ENCODE data around the gene ELFN1.

The ELFN1 gene

GRCh38 chr7:1669954-1670893, at the start of gene ELFN1:
Gene ELFN1 (plus strand): TSS chr7:1670277. CDS start chr7:1744597, 74,320 bp downstream.
- no peaks in the 10 kb centered on the region for H3K36me3 ChIP-seq (ENCODE audit: insufficient read depth, low read depth, low read length)
- H3K9ac ChIP-seq (ENCODE audit: low read depth, low read length), result no peak within 1 kb of the TSS
- H3K27me3 ChIP-seq (ENCODE audit: insufficient read depth, low read length), result peaks cover 67% of the 10 kb centered on the region
- peak within 1 kb of the TSS; percentile 59; the same call in 1 of the 2 replicates for H3K4me3 ChIP-seq (ENCODE audit: low read length)
- H3K27ac ChIP-seq (ENCODE audit: low read length), result no peak within 1 kb of the TSS
- peaks cover 4% of the 10 kb centered on the region; the same call in 1 of the 2 replicates for H3K4me1 ChIP-seq (ENCODE audit: insufficient read depth, low read length)
- H3K9me3 ChIP-seq (ENCODE audit: insufficient read depth, low read depth, low read length), result no peaks in the 10 kb centered on the region

- Histone ChIP-seq H3K9me3 (ENCODE audit: insufficient read depth, low read depth, low read length) (no peaks in the 10 kb centered on the region), H3K27ac (ENCODE audit: low read length) (no peak overlapping the region), H3K27me3 (ENCODE audit: insufficient read depth, low read length) (no peaks in the 10 kb centered on the region), H3K9ac (ENCODE audit: low read depth, low read length) (no peak overlapping the region), H3K4me3 (ENCODE audit: low read length) (no peak overlapping the region), H3K4me1 (ENCODE audit: insufficient read depth, low read length) (no peaks in the 10 kb centered on the region), H3K36me3 (ENCODE audit: insufficient read depth, low read depth, low read length) (no peaks in the 10 kb centered on the region)
Observed at GRCh38 chr7:1620835-1621234, 49.2 kb upstream of the ELFN1 start.

- Histone ChIP-seq H3K36me3 (ENCODE audit: insufficient read depth, low read depth, low read length) (no peaks in the 10 kb centered on the region), H3K9ac (ENCODE audit: low read depth, low read length) (no peak overlapping the region), H3K4me1 (ENCODE audit: insufficient read depth, low read length) (no peaks in the 10 kb centered on the region), H3K27me3 (ENCODE audit: insufficient read depth, low read length) (no peaks in the 10 kb centered on the region), H3K4me3 (ENCODE audit: low read length) (no peak overlapping the region), H3K9me3 (ENCODE audit: insufficient read depth, low read depth, low read length) (no peaks in the 10 kb centered on the region), H3K27ac (ENCODE audit: low read length) (no peak overlapping the region)
Observed at GRCh38 chr7:1621718-1622117, 48.4 kb upstream of the ELFN1 start.

DNA sequence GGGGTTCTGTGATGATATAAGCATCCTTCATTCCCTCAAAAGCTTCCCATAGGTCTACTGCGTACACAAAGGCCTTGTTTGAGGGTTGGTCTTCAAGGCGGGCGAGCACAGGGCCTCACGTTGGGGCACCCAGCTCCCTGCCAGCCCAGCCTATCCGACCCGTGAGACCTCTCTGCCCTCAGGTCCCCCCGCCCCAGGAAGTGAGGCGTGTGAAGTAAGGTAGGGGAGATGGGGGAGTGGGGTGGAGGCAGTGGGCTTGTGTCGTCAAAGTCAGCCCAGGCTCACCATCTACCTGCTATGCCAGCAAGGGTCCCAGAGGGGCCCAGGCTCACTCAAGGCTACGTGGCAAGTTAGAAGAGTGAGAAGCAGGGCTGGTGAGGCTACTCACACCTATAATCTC, 47.6 kb upstream of the ELFN1 start:
- no peaks in the 10 kb centered on the region for H3K27me3 ChIP-seq (ENCODE audit: insufficient read depth, low read length)

DNA sequence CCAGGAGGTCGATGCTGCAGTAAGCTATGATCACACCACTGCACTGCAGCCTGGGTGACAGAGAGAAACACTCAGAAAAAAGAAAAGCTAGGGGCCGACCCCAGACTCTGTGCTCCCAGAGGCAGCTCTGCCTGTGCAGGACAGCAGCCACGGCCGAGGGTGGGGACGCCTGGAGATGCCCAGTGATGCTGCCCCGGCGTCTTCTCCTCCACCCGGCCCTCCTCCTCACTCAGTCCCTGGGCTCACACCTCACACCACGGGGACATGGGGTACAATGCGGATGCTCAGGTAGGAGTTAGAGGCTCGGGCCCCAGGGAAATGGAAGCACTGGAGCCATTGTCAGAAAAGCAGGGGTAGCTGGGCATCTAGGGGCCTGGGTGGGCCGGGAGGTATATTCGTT, 46.3 kb upstream of the ELFN1 start:
- H3K27me3 ChIP-seq (ENCODE audit: insufficient read depth, low read length), result no peaks in the 10 kb centered on the region
- H3K4me3 ChIP-seq (ENCODE audit: low read length), result no peak overlapping the region
- no peaks in the 10 kb centered on the region for H3K36me3 ChIP-seq (ENCODE audit: insufficient read depth, low read depth, low read length)
- no peak overlapping the region for H3K9ac ChIP-seq (ENCODE audit: low read depth, low read length)
- no peaks in the 10 kb centered on the region for H3K9me3 ChIP-seq (ENCODE audit: insufficient read depth, low read depth, low read length)
- no peak overlapping the region for H3K27ac ChIP-seq (ENCODE audit: low read length)
- H3K4me1 ChIP-seq (ENCODE audit: insufficient read depth, low read length), result no peaks in the 10 kb centered on the region

More for the DNA sequence above, 47.6 kb upstream of the ELFN1 start:
- Histone ChIP-seq H3K4me1 (ENCODE audit: insufficient read depth, low read length) (no peaks in the 10 kb centered on the region), H3K27ac (ENCODE audit: low read length) (no peak overlapping the region), H3K4me3 (ENCODE audit: low read length) (no peak overlapping the region), H3K9me3 (ENCODE audit: insufficient read depth, low read depth, low read length) (no peaks in the 10 kb centered on the region), H3K36me3 (ENCODE audit: insufficient read depth, low read depth, low read length) (no peaks in the 10 kb centered on the region), H3K9ac (ENCODE audit: low read depth, low read length) (no peak overlapping the region)

DNA sequence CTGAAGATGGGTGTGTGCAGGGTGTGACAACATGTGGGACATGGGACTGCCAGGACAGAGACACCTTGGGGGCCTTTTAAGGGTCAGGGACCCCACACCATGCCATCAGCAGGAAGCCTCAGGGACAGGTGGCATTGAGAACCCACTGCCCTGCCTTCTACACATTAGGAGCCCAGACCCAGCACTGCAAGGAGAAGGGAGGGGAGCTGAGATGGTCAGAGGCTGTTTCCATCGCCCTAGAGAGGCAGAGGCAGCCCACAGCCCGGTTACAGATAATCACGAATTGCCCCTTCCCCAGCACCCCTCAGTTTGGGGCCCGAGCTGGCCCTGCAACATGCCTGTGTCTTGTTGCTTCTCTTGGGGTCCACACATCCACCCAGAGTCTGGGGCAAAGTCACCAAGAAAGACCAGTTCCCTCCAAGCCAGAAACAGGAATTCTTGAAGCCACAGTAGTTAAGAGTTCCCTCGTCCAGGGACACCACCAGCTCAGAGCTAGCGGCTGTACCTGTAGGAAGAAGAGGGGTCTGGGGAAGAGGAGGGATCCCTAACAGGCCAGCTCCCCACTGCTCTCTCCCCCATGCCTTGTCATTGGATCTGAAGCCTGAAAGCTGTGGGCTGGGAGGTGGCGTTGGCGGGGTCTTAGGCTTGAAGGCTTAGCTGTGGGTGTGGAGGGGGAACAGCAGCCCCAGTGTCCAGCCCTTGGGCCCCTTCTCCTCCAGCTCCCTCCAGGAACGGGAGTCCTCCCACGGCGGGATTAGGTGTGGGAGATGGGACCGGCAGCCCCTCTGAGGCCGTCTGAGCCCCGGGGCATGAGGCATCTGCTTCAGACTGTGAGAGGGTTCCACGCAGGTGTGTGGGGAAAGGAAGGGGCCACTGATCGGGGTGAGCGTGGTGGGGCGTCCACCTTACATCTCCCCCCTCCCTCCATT, 44.8 kb upstream of the ELFN1 start:
- no peaks in the 10 kb centered on the region for H3K27me3 ChIP-seq (ENCODE audit: insufficient read depth, low read length)
- H3K4me1 ChIP-seq (ENCODE audit: insufficient read depth, low read length), result no peaks in the 10 kb centered on the region
- no peak overlapping the region for H3K27ac ChIP-seq (ENCODE audit: low read length)
- H3K4me3 ChIP-seq (ENCODE audit: low read length), result no peak overlapping the region
- no peaks in the 10 kb centered on the region for H3K9me3 ChIP-seq (ENCODE audit: insufficient read depth, low read depth, low read length)
- H3K9ac ChIP-seq (ENCODE audit: low read depth, low read length), result no peak overlapping the region
- H3K36me3 ChIP-seq (ENCODE audit: insufficient read depth, low read depth, low read length), result no peaks in the 10 kb centered on the region

- no peak overlapping the region for H3K4me3 ChIP-seq (ENCODE audit: low read length)
- H3K27ac ChIP-seq (ENCODE audit: low read length), result no peak overlapping the region
- H3K36me3 ChIP-seq (ENCODE audit: insufficient read depth, low read depth, low read length), result no peaks in the 10 kb centered on the region
Observed at GRCh38 chr7:1626769-1627168, 43.3 kb upstream of the ELFN1 start.

DNA sequence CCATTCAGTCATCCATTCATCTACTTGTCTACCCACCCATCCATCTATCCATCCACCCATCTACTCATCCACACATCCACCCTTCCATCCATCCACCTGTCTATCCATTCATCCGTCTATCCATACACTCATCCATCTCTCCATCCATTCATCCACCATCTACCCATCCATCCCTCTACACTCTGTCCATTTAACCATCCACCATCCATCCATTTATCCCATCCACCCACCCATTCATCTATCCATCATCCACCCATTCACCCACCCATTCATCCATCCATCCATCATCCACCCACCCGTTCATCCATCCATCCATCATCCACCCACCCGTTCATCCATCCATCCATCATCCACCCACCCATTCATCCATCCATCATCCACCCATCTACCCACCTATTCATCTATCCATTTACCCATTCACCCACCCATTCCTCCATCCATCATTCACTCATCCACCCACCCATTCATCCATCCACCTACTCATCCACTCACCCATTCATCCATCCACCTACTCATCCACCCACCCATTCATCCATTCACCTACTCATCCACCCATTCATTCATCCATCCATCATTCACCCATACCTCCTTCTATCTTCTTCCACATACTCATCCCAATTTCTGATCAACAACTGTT, 39.3 kb upstream of the ELFN1 start:
- Histone ChIP-seq H3K36me3 (ENCODE audit: insufficient read depth, low read depth, low read length) (no peaks in the 10 kb centered on the region), H3K9me3 (ENCODE audit: insufficient read depth, low read depth, low read length) (peaks cover 5% of the 10 kb centered on the region; the same call in 1 of the 2 replicates), H3K4me3 (ENCODE audit: low read length) (no peak overlapping the region), H3K9ac (ENCODE audit: low read depth, low read length) (no peak overlapping the region), H3K4me1 (ENCODE audit: insufficient read depth, low read length) (no peaks in the 10 kb centered on the region), H3K27me3 (ENCODE audit: insufficient read depth, low read length) (no peaks in the 10 kb centered on the region), H3K27ac (ENCODE audit: low read length) (no peak overlapping the region)

More at GRCh38 chr7:1626769-1627168, 43.3 kb upstream of the ELFN1 start:
- no peaks in the 10 kb centered on the region for H3K9me3 ChIP-seq (ENCODE audit: insufficient read depth, low read depth, low read length)
- no peaks in the 10 kb centered on the region for H3K27me3 ChIP-seq (ENCODE audit: insufficient read depth, low read length)
- no peaks in the 10 kb centered on the region for H3K4me1 ChIP-seq (ENCODE audit: insufficient read depth, low read length)
- H3K9ac ChIP-seq (ENCODE audit: low read depth, low read length), result no peak overlapping the region

- Histone ChIP-seq H3K4me3 (ENCODE audit: low read length) (no peak overlapping the region), H3K4me1 (ENCODE audit: insufficient read depth, low read length) (no peaks in the 10 kb centered on the region)
Observed at GRCh38 chr7:1631678-1632077, 38.4 kb upstream of the ELFN1 start.

DNA sequence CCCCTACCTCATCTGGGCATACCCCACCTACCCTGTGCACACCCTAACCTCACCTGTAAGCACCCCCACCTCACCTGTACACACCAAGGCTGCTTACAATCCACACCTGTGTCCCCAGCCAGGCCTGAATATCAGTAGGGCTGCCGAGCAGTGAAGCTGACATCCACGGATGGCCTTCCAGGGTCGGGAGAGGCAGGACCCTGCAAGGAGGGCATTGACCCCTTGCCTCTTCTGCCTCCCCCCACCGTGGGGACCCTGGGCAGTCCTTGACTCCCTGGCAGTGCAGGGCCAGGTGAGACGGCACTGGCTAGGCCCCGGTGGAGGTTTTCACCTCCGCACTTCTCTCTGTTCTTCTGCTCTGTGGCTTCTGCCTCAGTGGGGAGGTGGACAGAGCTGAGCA, 37.6 kb upstream of the ELFN1 start:
- Histone ChIP-seq H3K4me3 (ENCODE audit: low read length) (no peak overlapping the region), H3K4me1 (ENCODE audit: insufficient read depth, low read length) (no peaks in the 10 kb centered on the region), H3K27ac (ENCODE audit: low read length) (no peak overlapping the region), H3K27me3 (ENCODE audit: insufficient read depth, low read length) (no peaks in the 10 kb centered on the region), H3K36me3 (ENCODE audit: insufficient read depth, low read depth, low read length) (no peaks in the 10 kb centered on the region), H3K9me3 (ENCODE audit: insufficient read depth, low read depth, low read length) (peaks cover 17% of the 10 kb centered on the region), H3K9ac (ENCODE audit: low read depth, low read length) (no peak overlapping the region)

More at GRCh38 chr7:1631678-1632077, 38.4 kb upstream of the ELFN1 start:
- peaks cover 8% of the 10 kb centered on the region; the same call in 1 of the 2 replicates for H3K9me3 ChIP-seq (ENCODE audit: insufficient read depth, low read depth, low read length)
- no peak overlapping the region for H3K27ac ChIP-seq (ENCODE audit: low read length)
- no peaks in the 10 kb centered on the region for H3K27me3 ChIP-seq (ENCODE audit: insufficient read depth, low read length)
- H3K36me3 ChIP-seq (ENCODE audit: insufficient read depth, low read depth, low read length), result no peaks in the 10 kb centered on the region
- no peak overlapping the region for H3K9ac ChIP-seq (ENCODE audit: low read depth, low read length)

Measured in iPS-20b (cell line).